SK-MEL-5 (cell line): Measurements from ENCODE around the gene RNF115. TPM values are rescaled to one million over a fixed set of nuclear protein-coding genes. Genes with fewer than 3 reads are reported as not detected.
A peak's percentile ranks its signal among the peaks of the same experiment; 100 is the strongest.

Experiments used
- DNase-seq: peaks from one replicate; pipeline ENCODE4 v3.0.0-alpha.2; 2016; ENCODE audit warnings: low read depth, low spot score
- in situ Hi-C: cut with HindIII; loops from 2 replicates; pipeline ENCODE4 v1.10.0; 2016; ENCODE audit warnings: low sequenced_read_pairs, high pct_unique_total_duplicates, low pct_unique_long_range_greater_than_20kb
- small RNA-seq, 2 experiments: library from RNA; depleted of rRNA; stranded (forward); fragments of <200 nt; gene quantifications; one replicate each; pipeline ENCODE3, GENCODE V24; 2014
- total RNA-seq: library from RNA; depleted of rRNA; stranded (reverse); fragments of >200 nt; shearing (Covaris generic); gene quantifications from 2 replicates; pipeline ENCODE4 v1.2.3, GENCODE V29; 2014; rRNA removed

The RNF115 gene
- total RNA-seq, 1 experiment from 2014 or later: 19.6 TPM

DNA sequence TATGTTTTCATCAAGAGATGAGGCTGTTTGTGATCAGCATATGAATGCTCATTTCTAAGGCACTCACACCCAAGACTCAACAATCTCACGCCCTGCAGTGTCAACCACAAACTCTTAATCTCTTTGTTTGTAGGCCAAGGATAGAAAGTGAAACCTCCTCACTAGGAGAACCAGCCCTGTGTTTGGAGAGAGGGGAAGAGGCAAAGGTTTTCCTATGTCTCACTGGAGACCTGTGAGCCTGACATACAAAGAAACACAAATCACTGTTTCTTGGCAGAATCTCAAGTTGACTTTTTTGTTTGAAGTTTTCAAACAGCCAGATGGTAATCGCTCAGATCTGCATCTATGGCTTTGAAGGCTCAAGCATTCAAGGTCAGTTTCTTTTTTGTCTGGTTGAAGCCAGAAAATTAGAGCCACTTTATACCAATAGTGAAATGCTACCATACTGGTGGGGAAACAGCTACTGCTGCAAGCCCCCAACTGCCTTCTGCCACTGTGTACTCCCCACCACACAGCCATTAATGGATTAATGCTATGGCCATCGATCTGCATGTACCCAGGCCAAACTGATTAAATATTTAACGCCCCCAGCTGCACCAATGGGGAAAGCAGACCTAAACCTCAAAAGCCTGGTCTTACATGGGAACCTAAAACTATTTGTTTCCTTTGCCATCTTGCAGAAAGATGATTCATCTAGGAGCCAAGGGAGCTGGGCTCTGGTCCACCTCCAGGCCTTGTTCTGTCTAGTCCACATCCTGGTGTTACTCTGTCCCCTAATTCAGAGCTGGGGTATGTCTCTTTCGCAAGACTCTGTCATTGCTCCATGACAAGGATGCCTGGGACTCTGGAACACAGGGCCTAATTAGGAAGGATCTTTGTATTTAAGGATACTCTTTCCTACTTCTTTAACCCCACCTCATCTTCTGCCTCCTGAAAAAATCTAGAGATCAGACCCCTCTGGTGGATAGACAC lies 133.0 kb downstream of the RNF115 start:
- in situ Hi-C loops: no loop called here
- DNase-seq: peak; percentile 83

DNA sequence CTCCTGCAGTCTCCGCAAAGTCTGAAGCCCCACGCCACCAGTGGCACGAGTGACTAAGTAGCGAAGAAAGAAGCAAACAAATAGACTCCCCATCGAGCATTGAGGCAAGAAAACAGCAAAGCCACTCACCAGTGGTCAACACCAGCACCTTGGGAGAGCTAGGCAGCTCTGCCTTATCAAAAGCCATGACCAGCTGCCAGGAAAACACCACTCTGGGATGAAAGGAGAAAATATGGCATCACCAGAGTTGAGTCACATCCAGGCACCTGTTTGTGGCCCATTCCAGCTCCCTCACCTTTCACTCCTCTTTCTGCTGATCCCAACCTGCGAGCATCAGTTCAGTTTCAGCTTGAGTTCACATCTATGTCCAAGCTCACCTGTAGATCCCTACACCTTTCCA lies 134.0 kb downstream of the RNF115 start:
- DNase-seq: no peak
- in situ Hi-C loops: no loop called here

DNA sequence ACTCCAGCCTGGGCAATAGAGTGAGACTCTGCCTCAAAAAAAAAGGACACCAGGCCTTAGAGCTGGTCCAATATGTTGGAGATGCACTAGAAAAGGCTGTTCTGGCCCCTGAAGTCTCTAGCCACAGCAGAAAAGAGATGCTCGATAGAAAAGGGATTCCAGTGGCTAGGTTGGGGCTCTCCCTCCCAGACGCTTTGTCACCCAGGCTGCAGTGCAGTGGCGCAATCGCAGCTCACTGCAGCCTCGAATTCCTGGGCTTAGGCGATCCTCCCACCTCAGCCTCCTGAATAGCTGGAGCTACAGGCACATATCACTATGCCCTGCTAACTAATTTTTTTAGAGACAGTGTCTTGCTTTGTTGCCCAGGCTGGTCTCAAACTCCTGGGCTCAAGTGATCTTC lies 135.0 kb downstream of the RNF115 start:
- no peak for DNase-seq
- in situ Hi-C loops: no loop called here

Small RNA genes lying within 50 kb of the gene (small RNA-seq; reads per million reads assigned to genes)
- 0 reads per million in 2 experiments for gene MIR6736

Other genes with a start within 250 kb of the RNF115 start
- 47.7 and 62.4 TPM in 2 replicates for gene GPR89A, start 216.1 kb downstream of the RNF115 start, total RNA-seq
- gene PDZK1, start 116.7 kb downstream of the RNF115 start, total RNA-seq: 0.50 and 0.77 TPM in 2 replicates
- 3.0 and 4.0 TPM in 2 replicates for gene CD160, start 104.6 kb downstream of the RNF115 start, total RNA-seq
- gene POLR3C, start 105 bp upstream of the RNF115 start, total RNA-seq: 55.8 and 61.3 TPM in 2 replicates
- gene NUDT17, start 21.5 kb upstream of the RNF115 start, total RNA-seq: 9.4 and 15.5 TPM in 2 replicates
- 16.4 and 19.4 TPM in 2 replicates for gene PIAS3, start 35.0 kb upstream of the RNF115 start, total RNA-seq
- not detected in 2 replicates for gene ANKRD35, start 61.8 kb upstream of the RNF115 start, total RNA-seq
- gene ITGA10, start 86.0 kb upstream of the RNF115 start, total RNA-seq: 5.7 and 6.2 TPM in 2 replicates
- gene PEX11B, start 94.6 kb upstream of the RNF115 start, total RNA-seq: 50.0 and 52.1 TPM in 2 replicates
- 261 and 288 TPM in 2 replicates for gene RBM8A, start 103.4 kb upstream of the RNF115 start, total RNA-seq
- gene LIX1L, start 133.9 kb upstream of the RNF115 start, total RNA-seq: 45.1 and 49.7 TPM in 2 replicates
- gene ANKRD34A, start 140.5 kb upstream of the RNF115 start, total RNA-seq: 1.1 and 1.2 TPM in 2 replicates
- 25.8 and 26.0 TPM in 2 replicates for gene POLR3GL, start 140.6 kb upstream of the RNF115 start, total RNA-seq
- gene TXNIP, start 172.5 kb upstream of the RNF115 start, total RNA-seq: 10.6 and 11.2 TPM in 2 replicates
- not detected in 2 replicates for gene HJV, start 197.6 kb upstream of the RNF115 start, total RNA-seq